SH-SY5Y (cell line): Measurements from ENCODE around the gene TMEM184B.

ENCODE experiments used
- GATA2 ChIP-seq: IDR thresholded peaks from 2 replicates; pipeline ENCODE4 v1.6.1; 2011; ENCODE audit warnings: mild to moderate bottlenecking, low read depth, low read length
- GATA3 ChIP-seq: IDR thresholded peaks from 2 replicates; pipeline ENCODE4 v1.6.1; 2011; ENCODE audit warnings: low read depth, mild to moderate bottlenecking, low read length, moderate library complexity

- no peak for TF ChIP-seq GATA2
- TF ChIP-seq GATA3, result no peak
Measured at GRCh38 chr22:38313384-38313955, 40.7 kb upstream of the TMEM184B start.
